ENCODE measurements around the gene SCN10A.

DNA sequence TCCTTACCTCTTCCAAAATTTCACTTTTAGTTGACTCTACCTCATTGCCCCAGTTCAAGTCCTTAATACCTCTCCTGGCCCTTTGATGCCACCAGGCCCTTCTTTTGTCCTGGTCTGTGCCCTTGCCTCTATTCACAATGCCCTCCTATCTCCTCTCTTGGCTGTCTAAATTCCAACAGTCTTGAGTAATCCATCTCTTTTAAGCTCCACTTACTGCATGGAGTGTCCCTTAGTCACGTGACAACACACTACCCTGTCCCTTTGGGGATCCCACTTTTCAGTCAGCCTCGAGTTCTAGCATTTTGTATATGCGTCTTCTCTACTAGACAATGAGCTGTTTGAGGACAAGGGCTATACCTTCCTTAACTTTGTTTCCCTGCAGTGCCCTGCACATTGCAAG is 113.8 kb downstream of the SCN10A start:
- TF ChIP-seq, protein P1, sequence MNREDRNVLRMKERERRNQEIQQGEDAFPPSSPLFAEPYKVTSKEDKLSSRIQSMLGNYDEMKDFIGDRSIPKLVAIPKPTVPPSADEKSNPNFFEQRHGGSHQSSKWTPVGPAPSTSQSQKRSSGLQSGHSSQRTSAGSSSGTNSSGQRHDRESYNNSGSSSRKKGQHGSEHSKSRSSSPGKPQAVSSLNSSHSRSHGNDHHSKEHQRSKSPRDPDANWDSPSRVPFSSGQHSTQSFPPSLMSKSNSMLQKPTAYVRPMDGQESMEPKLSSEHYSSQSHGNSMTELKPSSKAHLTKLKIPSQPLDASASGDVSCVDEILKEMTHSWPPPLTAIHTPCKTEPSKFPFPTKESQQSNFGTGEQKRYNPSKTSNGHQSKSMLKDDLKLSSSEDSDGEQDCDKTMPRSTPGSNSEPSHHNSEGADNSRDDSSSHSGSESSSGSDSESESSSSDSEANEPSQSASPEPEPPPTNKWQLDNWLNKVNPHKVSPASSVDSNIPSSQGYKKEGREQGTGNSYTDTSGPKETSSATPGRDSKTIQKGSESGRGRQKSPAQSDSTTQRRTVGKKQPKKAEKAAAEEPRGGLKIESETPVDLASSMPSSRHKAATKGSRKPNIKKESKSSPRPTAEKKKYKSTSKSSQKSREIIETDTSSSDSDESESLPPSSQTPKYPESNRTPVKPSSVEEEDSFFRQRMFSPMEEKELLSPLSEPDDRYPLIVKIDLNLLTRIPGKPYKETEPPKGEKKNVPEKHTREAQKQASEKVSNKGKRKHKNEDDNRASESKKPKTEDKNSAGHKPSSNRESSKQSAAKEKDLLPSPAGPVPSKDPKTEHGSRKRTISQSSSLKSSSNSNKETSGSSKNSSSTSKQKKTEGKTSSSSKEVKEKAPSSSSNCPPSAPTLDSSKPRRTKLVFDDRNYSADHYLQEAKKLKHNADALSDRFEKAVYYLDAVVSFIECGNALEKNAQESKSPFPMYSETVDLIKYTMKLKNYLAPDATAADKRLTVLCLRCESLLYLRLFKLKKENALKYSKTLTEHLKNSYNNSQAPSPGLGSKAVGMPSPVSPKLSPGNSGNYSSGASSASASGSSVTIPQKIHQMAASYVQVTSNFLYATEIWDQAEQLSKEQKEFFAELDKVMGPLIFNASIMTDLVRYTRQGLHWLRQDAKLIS (CRISPR knock-in tag; IDR thresholded peaks at IDR 0.05) = no peak
- TF ChIP-seq MAZ (IDR thresholded peaks at IDR 0.05; ENCODE audit: borderline replicate concordance, low read depth, low read length) (no peak), MAZ (CRISPR knock-in tag; IDR thresholded peaks at IDR 0.05; ENCODE audit: low read depth) (no peak), MYC (CRISPR knock-in tag; IDR thresholded peaks at IDR 0.05; ENCODE audit: borderline replicate concordance) (no peak), TIGD3 (CRISPR knock-in tag; IDR thresholded peaks at IDR 0.05; ENCODE audit: borderline replicate concordance) (no peak), ZNF619 (CRISPR knock-in tag; IDR thresholded peaks at IDR 0.05) (no peak), MYNN (CRISPR knock-in tag; IDR thresholded peaks at IDR 0.05; ENCODE audit: low read depth) (no peak), MLLT10 (CRISPR knock-in tag; IDR thresholded peaks at IDR 0.05) (no peak), SP1 (IDR thresholded peaks at IDR 0.05) (no peak), SP1 (CRISPR knock-in tag; IDR thresholded peaks at IDR 0.05) (no peak)

Data from HepG2 (cell line).